T-cell (primary cell): ENCODE results near the gene TENM4. TPM values are rescaled to one million over a fixed set of nuclear protein-coding genes. Genes with fewer than 3 reads are reported as not detected.

ENCODE experiments used
- ATAC-seq, 4 experiments: fragments of 200-7000 bp in 3 of 4; fragments of 150-1000 bp in 1 of 4; cut with Tn5 transposase; replicated peaks in 1 of 4; 1 replicate in 3 of 4; 2 replicates in 1 of 4; pipeline ENCODE4 v1.10.0; 2021; ENCODE audit warnings: moderate library complexity in 3 of 4, mild to moderate bottlenecking in 2 of 4, moderate number of reproducible peaks in 1 of 4
- CTCF ChIA-PET, 2 donors: fragments of 300-600 bp; sonication (Branson Sonifier 250); formaldehyde crosslinking; loops; one replicate each; lab custom pipeline; 2022; ENCODE audit warnings: antibody characterized with exemption in 2 of 2; lab: Charles Lee
- POLR2A ChIA-PET, 2 donors: fragments of 300-600 bp; sonication (Branson Sonifier 250); formaldehyde crosslinking; loops; one replicate each; lab custom pipeline; 2022; ENCODE audit warnings: antibody characterized with exemption in 2 of 2; lab: Charles Lee
- DNase-seq, 35 experiments: peaks; one replicate each; pipeline versions ENCODE4 v3.0.0 to v3.0.0-alpha.2; 2013 to 2023
- H3K27ac ChIP-seq: one replicate; pipeline ENCODE4 v1.5.1; 2013; ENCODE audit warnings: low read length
- H3K27me3 ChIP-seq, 2 experiments: replicated peaks in 1 of 2; 1 replicate in 1 of 2; 2 replicates in 1 of 2; pipeline versions ENCODE4 v1.6.1 to v1.7.0; 2013; ENCODE audit warnings: low read length in 1 of 2, mixed read lengths in 1 of 2; ENCODE audit not compliant: control insufficient read depth in 2 of 2, insufficient read depth in 2 of 2; ENCODE audit errors: extremely low read depth in 1 of 2
- H3K36me3 ChIP-seq, 2 donors: 1 replicate in 1 of 2; 2 replicates in 1 of 2; pipeline versions ENCODE4 v1.6.1 to v1.7.0; 2013; ENCODE audit warnings: low read length in 1 of 2; ENCODE audit not compliant: control insufficient read depth in 2 of 2, insufficient read depth in 1 of 2; ENCODE audit errors: extremely low read depth in 1 of 2
- H3K4me1 ChIP-seq, 2 experiments: 1 replicate in 1 of 2; 2 replicates in 1 of 2; pipeline versions ENCODE4 v1.6.1 to v1.7.0; 2013; ENCODE audit warnings: low read length in 2 of 2, mixed read lengths in 1 of 2; ENCODE audit not compliant: insufficient read depth in 2 of 2, control insufficient read depth in 1 of 2; ENCODE audit errors: extremely low read depth in 1 of 2
- H3K4me3 ChIP-seq, 2 donors: 1 replicate in 1 of 2; 2 replicates in 1 of 2; pipeline versions ENCODE4 v1.5.1 to v1.7.0; 2013; ENCODE audit warnings: mild to moderate bottlenecking in 2 of 2, low read length in 1 of 2, moderate library complexity in 1 of 2; ENCODE audit not compliant: control insufficient read depth in 1 of 2; ENCODE audit errors: extremely low read depth in 1 of 2
- H3K9me3 ChIP-seq: 2 replicates; pipeline ENCODE4 v1.7.0; 2013
- H3K27ac Mint-ChIP-seq, 2 donors: one replicate each; pipeline ENCODE4 v1.8.0; 2020 to 2021; ENCODE audit warnings: mild to moderate bottlenecking in 2 of 2, mixed read lengths in 2 of 2
- H3K27me3 Mint-ChIP-seq, 2 donors: one replicate each; pipeline ENCODE4 v1.8.0; 2021 to 2022; ENCODE audit warnings: mixed read lengths in 2 of 2
- H3K36me3 Mint-ChIP-seq: one replicate; pipeline ENCODE4 v1.8.0; 2021; ENCODE audit warnings: mixed read lengths
- H3K4me1 Mint-ChIP-seq, 3 donors: one replicate each; pipeline ENCODE4 v1.8.0; 2020 to 2022; ENCODE audit warnings: mixed read lengths in 3 of 3, mild to moderate bottlenecking in 1 of 3
- H3K4me3 Mint-ChIP-seq, 3 donors: one replicate each; pipeline ENCODE4 v1.8.0; 2020 to 2022; ENCODE audit warnings: mild to moderate bottlenecking in 3 of 3, mixed read lengths in 3 of 3, moderate library complexity in 3 of 3
- H3K9me3 Mint-ChIP-seq, 3 donors: one replicate each; pipeline ENCODE4 v1.8.0; 2020 to 2022; ENCODE audit warnings: mixed read lengths in 3 of 3
- WGBS: methylation state at CpG from one replicate; pipeline ENCODE4 v1.1.5; 2013; ENCODE audit warnings: missing lambda C conversion rate; ENCODE audit not compliant: insufficient coverage; 5-methylcytosine and 5-hydroxymethylcytosine counted together
- total RNA-seq, 35 experiments: library from RNA in 6 of 35; stranded (reverse) in 6 of 35; fragments of 120-200 nt in 1 of 35; gene quantifications; one replicate each; pipeline versions ENCODE4 v1.2.1 to v1.2.4 and lab custom pipeline; 2013 to 2026

Gene TENM4
- total RNA-seq, 5 donors from 2014 or later (not counting 1 experiment from before 2014, with no cell fraction given): 0.03 to 0.35 (median 0.03) TPM; not detected in 2

DNA sequence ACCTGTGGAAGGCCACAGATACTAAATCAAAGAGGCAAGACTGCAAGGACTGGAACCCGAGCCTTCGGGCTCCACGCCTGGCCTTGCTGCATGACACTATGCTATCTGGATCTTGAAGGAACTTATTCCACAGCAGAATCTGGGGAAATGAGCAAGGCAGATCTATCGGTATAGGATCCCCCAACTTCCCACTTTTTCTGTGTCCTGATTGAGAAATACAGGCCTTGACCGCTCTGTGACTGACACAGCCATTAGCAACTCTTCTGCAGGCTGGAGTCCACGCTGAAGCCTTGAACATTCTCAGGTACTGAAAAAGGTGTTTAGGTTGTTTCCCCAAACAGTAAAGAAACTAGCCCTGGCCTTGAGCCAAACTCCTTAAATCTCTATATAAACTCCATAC is 625.0 kb downstream of the TENM4 start:
- no peak overlapping the region for H3K4me3 Mint-ChIP-seq
- no peak overlapping the region for H3K4me3 ChIP-seq
- no peak overlapping the region for H3K27ac ChIP-seq
- H3K27ac Mint-ChIP-seq: no peak overlapping the region
- WGBS: 79% methylated on average over 4 of the region's 6 CpGs
- DNase-seq: no peak
- CTCF ChIA-PET: no interaction called here
- H3K4me1 ChIP-seq: no peaks in the 10 kb centered on the region
- POLR2A ChIA-PET: no interaction called here
- no peaks in the 10 kb centered on the region for H3K36me3 Mint-ChIP-seq
- H3K9me3 ChIP-seq: no peaks in the 10 kb centered on the region
- peaks cover 0 to 14% of the 10 kb centered on the region in 2 donors for H3K27me3 Mint-ChIP-seq
- H3K4me1 Mint-ChIP-seq: no peaks in the 10 kb centered on the region
- no peak for ATAC-seq
- H3K36me3 ChIP-seq: no peaks in the 10 kb centered on the region
- no peaks in the 10 kb centered on the region for H3K9me3 Mint-ChIP-seq
- H3K27me3 ChIP-seq: peaks cover 0 to 2% of the 10 kb centered on the region in 2 experiments

- H3K9me3 ChIP-seq: no peaks in the 10 kb centered on the region
- H3K27me3 ChIP-seq: peaks cover 0 to 2% of the 10 kb centered on the region in 2 experiments
- ATAC-seq: no peak
- H3K27me3 Mint-ChIP-seq: peaks cover 3 to 14% of the 10 kb centered on the region in 2 donors
- H3K36me3 Mint-ChIP-seq: no peaks in the 10 kb centered on the region
- no peaks in the 10 kb centered on the region for H3K36me3 ChIP-seq
- WGBS: 56% methylated on average over 3 of the region's 6 CpGs
- H3K4me1 Mint-ChIP-seq: no peaks in the 10 kb centered on the region
- no peak overlapping the region for H3K4me3 ChIP-seq
- CTCF ChIA-PET: no interaction called here
- no peak overlapping the region for H3K27ac Mint-ChIP-seq
- H3K9me3 Mint-ChIP-seq: no peaks in the 10 kb centered on the region
- no peak for DNase-seq
- no peak overlapping the region for H3K27ac ChIP-seq
- POLR2A ChIA-PET: no interaction called here
- no peaks in the 10 kb centered on the region for H3K4me1 ChIP-seq
- no peak overlapping the region for H3K4me3 Mint-ChIP-seq
These were observed 628.1 kb downstream of the TENM4 start for GRCh38 chr11:78812513-78813293.

- POLR2A ChIA-PET: no interaction called here
- CTCF ChIA-PET: interaction anchor here in 1 of 2 donors (1.4 kb wide), 1 partner anchor 13 kb away, joined by 4 read pairs; no protein-coding TSS in a partner anchor
These were observed 630.2 kb downstream of the TENM4 start for GRCh38 chr11:78810559-78811009.

DNA sequence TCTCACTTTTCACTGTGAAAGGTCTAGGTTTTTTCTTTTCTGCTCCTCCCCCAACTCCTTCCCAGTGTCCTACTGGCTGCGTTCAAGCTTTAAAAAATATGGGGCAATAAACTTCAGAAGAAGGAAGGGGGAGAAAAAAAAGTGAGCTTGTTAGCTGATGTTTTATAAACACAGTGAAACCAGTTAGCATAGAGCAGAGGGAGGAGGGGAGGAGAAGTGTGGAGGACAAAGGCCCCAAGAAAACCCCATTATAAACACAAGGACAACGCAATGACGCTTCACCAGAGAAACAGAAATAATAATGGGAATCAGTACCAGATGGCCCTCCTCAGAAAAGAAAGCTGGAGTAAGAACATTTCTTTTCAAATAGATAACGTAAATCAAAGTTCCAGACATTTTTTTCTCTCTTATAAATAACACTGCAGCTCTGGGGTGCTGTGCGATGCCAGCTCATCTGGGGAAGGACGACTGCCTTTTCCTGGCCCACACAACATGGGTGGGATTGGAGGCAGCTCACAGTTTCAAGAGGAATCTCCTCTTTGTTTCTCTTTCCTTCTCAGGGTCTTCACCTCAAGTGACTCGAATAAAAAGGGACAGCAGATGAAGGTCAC is 630.8 kb downstream of the TENM4 start:
- DNase-seq: no peak
- Mint-ChIP-seq H3K27ac (no peak overlapping the region), H3K4me3 (no peak overlapping the region), H3K4me1 (no peaks in the 10 kb centered on the region), H3K27me3 (peaks cover 3 to 7% of the 10 kb centered on the region in 2 donors), H3K36me3 (no peaks in the 10 kb centered on the region), H3K9me3 (no peaks in the 10 kb centered on the region)
- POLR2A ChIA-PET: no interaction called here
- H3K27me3 ChIP-seq: no peaks in the 10 kb centered on the region
- no peak for ATAC-seq
- no CpG with 5 or more reads among the region's 7 CpGs for WGBS
- no peak overlapping the region for H3K27ac ChIP-seq
- no peak overlapping the region for H3K4me3 ChIP-seq
- H3K4me1 ChIP-seq: no peaks in the 10 kb centered on the region
- H3K9me3 ChIP-seq: no peaks in the 10 kb centered on the region
- CTCF ChIA-PET: interaction anchor here in 1 of 2 donors (1.4 kb wide), 1 partner anchor 13 kb away, joined by 4 read pairs; no protein-coding TSS in a partner anchor
- H3K36me3 ChIP-seq: no peaks in the 10 kb centered on the region

More at GRCh38 chr11:78810559-78811009, 630.2 kb downstream of the TENM4 start:
- no peak for ATAC-seq
- H3K4me3 Mint-ChIP-seq: no peak overlapping the region
- Histone ChIP-seq H3K27me3 (no peaks in the 10 kb centered on the region), H3K27ac (no peak overlapping the region), H3K4me1 (no peaks in the 10 kb centered on the region), H3K36me3 (no peaks in the 10 kb centered on the region), H3K9me3 (no peaks in the 10 kb centered on the region), H3K4me3 (no peak overlapping the region)
- no peaks in the 10 kb centered on the region for H3K36me3 Mint-ChIP-seq
- 83% methylated on average over 1 of the region's 7 CpGs for WGBS
- peaks cover 3 to 11% of the 10 kb centered on the region in 2 donors for H3K27me3 Mint-ChIP-seq
- no peaks in the 10 kb centered on the region for H3K9me3 Mint-ChIP-seq
- no peaks in the 10 kb centered on the region for H3K4me1 Mint-ChIP-seq
- H3K27ac Mint-ChIP-seq: no peak overlapping the region
- no peak for DNase-seq

GRCh38 chr11:78808923-78809322 is 631.9 kb downstream of the TENM4 start:
- Histone ChIP-seq H3K9me3 (no peaks in the 10 kb centered on the region), H3K4me3 (no peak overlapping the region), H3K27ac (no peak overlapping the region), H3K36me3 (no peaks in the 10 kb centered on the region), H3K27me3 (no peaks in the 10 kb centered on the region), H3K4me1 (no peaks in the 10 kb centered on the region)
- H3K27ac Mint-ChIP-seq: no peak overlapping the region
- peaks cover 3 to 5% of the 10 kb centered on the region in 2 donors for H3K27me3 Mint-ChIP-seq
- no peak for ATAC-seq
- no peaks in the 10 kb centered on the region for H3K9me3 Mint-ChIP-seq
- DNase-seq: no peak
- POLR2A ChIA-PET: no interaction called here
- H3K4me1 Mint-ChIP-seq: no peaks in the 10 kb centered on the region
- CTCF ChIA-PET: no interaction called here
- WGBS: 20% methylated on average over 2 of the region's 4 CpGs
- H3K36me3 Mint-ChIP-seq: no peaks in the 10 kb centered on the region
- no peak overlapping the region for H3K4me3 Mint-ChIP-seq

- no peaks in the 10 kb centered on the region for H3K4me1 Mint-ChIP-seq
- no peak for DNase-seq
These were observed 633.5 kb downstream of the TENM4 start for GRCh38 chr11:78807351-78807750.

More at GRCh38 chr11:78807351-78807750, 633.5 kb downstream of the TENM4 start:
- CTCF ChIA-PET: no interaction called here
- no peaks in the 10 kb centered on the region for H3K27me3 ChIP-seq
- H3K36me3 ChIP-seq: no peaks in the 10 kb centered on the region
- no peak overlapping the region for H3K27ac ChIP-seq
- H3K4me1 ChIP-seq: no peaks in the 10 kb centered on the region
- POLR2A ChIA-PET: no interaction called here
- no peaks in the 10 kb centered on the region for H3K9me3 Mint-ChIP-seq
- 50% methylated on average over 2 of the region's 2 CpGs for WGBS
- H3K36me3 Mint-ChIP-seq: no peaks in the 10 kb centered on the region
- no peak for ATAC-seq
- H3K9me3 ChIP-seq: no peaks in the 10 kb centered on the region
- H3K27ac Mint-ChIP-seq: no peak overlapping the region
- H3K4me3 ChIP-seq: no peak overlapping the region
- H3K4me3 Mint-ChIP-seq: no peak overlapping the region
- H3K27me3 Mint-ChIP-seq: peaks cover 0 to 3% of the 10 kb centered on the region in 2 donors
